GM18951 (cell line): ENCODE measurements around the gene RNF212.

Experiments used
- POLR2A ChIP-seq: IDR thresholded peaks from 4 replicates; pipeline ENCODE4 v1.6.1; 2011; ENCODE audit warnings: mild to moderate bottlenecking; ENCODE audit not compliant: insufficient read length, insufficient read depth; ENCODE audit errors: extremely low read depth
- in situ Hi-C: fragments of 300-500 bp; cut with MboI; formaldehyde crosslinking; loops from one replicate; pipeline ENCODE4 v1.12.0; 2022; ENCODE audit warnings: low sequenced_read_pairs, mixed read lengths, inconsistent platforms; ENCODE audit not compliant: unreplicated experiment

Gene RNF212

GRCh38 chr4:1022739-1023066 is 90.7 kb downstream of the RNF212 start:
- TF ChIP-seq POLR2A: no peak
- in situ Hi-C loops: no loop called here

- in situ Hi-C loops: no loop called here
- no peak for TF ChIP-seq POLR2A
These were observed 91.2 kb downstream of the RNF212 start for GRCh38 chr4:1022051-1022738.
